ENCODE measurements around the gene KLHL29. TPM values are rescaled to one million over a fixed set of nuclear protein-coding genes. Genes with fewer than 3 reads are reported as not detected.

The KLHL29 gene
- total RNA-seq, 1 experiment from 2014 or later: 7.7 TPM

DNA sequence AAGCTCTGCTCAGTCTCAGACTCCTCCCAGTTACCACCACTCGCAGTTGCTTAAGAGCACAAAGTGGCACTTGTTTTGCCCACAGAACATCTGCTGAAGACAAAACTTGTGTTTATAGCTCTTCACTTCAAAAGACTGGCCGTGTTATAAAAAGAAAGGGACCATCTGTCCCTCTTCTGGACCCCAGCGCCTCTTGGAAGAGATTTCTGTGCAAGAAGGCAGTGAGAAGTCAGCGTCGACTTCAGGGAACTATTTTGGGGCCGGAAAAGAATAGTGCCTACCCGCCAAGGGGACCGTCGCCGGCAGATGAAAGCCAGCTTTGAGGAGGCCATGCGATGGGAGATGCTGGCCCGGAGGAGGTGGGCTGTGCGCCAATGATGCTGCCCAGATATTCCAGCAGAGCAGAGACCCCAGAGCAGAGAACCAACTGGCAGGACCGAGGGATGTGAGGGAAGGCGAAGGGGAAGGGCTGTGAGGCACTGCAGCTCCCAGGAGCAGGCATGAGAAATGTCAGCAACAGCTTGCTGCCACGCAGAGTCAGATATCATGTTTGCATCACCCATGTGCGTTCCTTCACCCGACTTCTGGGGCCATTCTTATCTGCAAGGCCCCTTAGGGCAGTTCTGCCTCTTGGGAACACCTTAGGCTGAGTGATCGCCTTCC lies 271.1 kb downstream of the KLHL29 start:
- DNase-seq (ENCODE audit: low read depth, low spot score) (no peak), ATAC-seq (no peak)
- CTCF ChIA-PET: interaction anchor here (0.6 kb wide), 1 partner anchor 107 kb away, joined by 3 read pairs; no protein-coding TSS in a partner anchor
- no peaks in the 10 kb centered on the region for H3K27me3 ChIP-seq (ENCODE audit: control insufficient read depth, insufficient read depth, low read length)
- POLR2A ChIA-PET: no interaction called here
- H3K36me3 ChIP-seq (ENCODE audit: control insufficient read depth, insufficient read depth, low read length): no peaks in the 10 kb centered on the region
- in situ Hi-C loops (cut with HindIII; ENCODE audit: low pct_unique_long_range_greater_than_20kb, low sequenced_read_pairs) (no loop called here), intact Hi-C loops (cut with micrococcal nuclease; ENCODE audit: unreplicated experiment) (no loop called here)
- no peaks in the 10 kb centered on the region for H3K9me3 ChIP-seq (ENCODE audit: control insufficient read depth, insufficient read depth, low read depth, low read length)
- no peaks in the 10 kb centered on the region for H3K4me1 ChIP-seq (ENCODE audit: control insufficient read depth, insufficient read depth, low read length)
- no peak overlapping the region for H3K27ac ChIP-seq (ENCODE audit: low read length)
- BruUV-seq (replicated peaks): no TSS peak
- no peak overlapping the region for H3K4me3 ChIP-seq (ENCODE audit: low read depth in 2 of 2, low read length in 2 of 2)
- TF ChIP-seq SIN3A (IDR thresholded peaks at IDR 0.05; ENCODE audit: borderline replicate concordance, insufficient read depth, low read depth, low read length): no peak
- TF ChIP-seq, protein P1, sequence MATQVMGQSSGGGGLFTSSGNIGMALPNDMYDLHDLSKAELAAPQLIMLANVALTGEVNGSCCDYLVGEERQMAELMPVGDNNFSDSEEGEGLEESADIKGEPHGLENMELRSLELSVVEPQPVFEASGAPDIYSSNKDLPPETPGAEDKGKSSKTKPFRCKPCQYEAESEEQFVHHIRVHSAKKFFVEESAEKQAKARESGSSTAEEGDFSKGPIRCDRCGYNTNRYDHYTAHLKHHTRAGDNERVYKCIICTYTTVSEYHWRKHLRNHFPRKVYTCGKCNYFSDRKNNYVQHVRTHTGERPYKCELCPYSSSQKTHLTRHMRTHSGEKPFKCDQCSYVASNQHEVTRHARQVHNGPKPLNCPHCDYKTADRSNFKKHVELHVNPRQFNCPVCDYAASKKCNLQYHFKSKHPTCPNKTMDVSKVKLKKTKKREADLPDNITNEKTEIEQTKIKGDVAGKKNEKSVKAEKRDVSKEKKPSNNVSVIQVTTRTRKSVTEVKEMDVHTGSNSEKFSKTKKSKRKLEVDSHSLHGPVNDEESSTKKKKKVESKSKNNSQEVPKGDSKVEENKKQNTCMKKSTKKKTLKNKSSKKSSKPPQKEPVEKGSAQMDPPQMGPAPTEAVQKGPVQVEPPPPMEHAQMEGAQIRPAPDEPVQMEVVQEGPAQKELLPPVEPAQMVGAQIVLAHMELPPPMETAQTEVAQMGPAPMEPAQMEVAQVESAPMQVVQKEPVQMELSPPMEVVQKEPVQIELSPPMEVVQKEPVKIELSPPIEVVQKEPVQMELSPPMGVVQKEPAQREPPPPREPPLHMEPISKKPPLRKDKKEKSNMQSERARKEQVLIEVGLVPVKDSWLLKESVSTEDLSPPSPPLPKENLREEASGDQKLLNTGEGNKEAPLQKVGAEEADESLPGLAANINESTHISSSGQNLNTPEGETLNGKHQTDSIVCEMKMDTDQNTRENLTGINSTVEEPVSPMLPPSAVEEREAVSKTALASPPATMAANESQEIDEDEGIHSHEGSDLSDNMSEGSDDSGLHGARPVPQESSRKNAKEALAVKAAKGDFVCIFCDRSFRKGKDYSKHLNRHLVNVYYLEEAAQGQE (IDR thresholded peaks at IDR 0.05; ENCODE audit: insufficient read depth in 1 of 2, low read depth in 2 of 2, low read length in 1 of 2): no peak
- no peak for TF ChIP-seq TCF7L2 (IDR thresholded peaks at IDR 0.05; ENCODE audit: low read depth, low read length)
- TF ChIP-seq, protein P2, sequence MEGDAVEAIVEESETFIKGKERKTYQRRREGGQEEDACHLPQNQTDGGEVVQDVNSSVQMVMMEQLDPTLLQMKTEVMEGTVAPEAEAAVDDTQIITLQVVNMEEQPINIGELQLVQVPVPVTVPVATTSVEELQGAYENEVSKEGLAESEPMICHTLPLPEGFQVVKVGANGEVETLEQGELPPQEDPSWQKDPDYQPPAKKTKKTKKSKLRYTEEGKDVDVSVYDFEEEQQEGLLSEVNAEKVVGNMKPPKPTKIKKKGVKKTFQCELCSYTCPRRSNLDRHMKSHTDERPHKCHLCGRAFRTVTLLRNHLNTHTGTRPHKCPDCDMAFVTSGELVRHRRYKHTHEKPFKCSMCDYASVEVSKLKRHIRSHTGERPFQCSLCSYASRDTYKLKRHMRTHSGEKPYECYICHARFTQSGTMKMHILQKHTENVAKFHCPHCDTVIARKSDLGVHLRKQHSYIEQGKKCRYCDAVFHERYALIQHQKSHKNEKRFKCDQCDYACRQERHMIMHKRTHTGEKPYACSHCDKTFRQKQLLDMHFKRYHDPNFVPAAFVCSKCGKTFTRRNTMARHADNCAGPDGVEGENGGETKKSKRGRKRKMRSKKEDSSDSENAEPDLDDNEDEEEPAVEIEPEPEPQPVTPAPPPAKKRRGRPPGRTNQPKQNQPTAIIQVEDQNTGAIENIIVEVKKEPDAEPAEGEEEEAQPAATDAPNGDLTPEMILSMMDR (IDR thresholded peaks at IDR 0.05): no peak
- no peak for TF ChIP-seq POLR2AphosphoS5 (IDR thresholded peaks at IDR 0.05; ENCODE audit: low read depth, low read length)

DNA sequence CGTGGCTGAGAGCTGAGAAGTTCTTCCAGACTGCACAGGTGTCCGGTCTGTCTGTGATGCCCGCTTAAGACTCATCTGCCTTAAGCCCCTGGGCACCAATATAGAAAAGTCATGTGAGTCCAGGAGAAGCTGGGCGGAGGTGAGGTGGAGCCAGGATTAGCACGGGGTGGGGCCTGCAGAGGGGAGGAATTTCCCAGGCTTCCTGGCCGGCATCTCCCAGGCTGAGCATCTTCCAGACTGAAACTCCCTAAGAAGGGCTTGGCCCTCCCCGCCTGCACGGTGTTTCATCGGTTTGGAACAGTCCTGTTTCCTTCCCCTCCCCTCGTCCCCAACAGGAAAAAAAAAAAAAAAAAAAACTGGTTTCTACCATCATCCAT lies 271.6 kb downstream of the KLHL29 start:
- POLR2A ChIA-PET: no interaction called here
- H3K4me1 ChIP-seq (ENCODE audit: control insufficient read depth, insufficient read depth, low read length): no peaks in the 10 kb centered on the region
- ATAC-seq: no peak
- no peak for TF ChIP-seq POLR2AphosphoS5 (IDR thresholded peaks at IDR 0.05; ENCODE audit: low read depth, low read length)
- TF ChIP-seq, protein P2 (IDR thresholded peaks at IDR 0.05): no peak
- TF ChIP-seq TCF7L2 (IDR thresholded peaks at IDR 0.05; ENCODE audit: low read depth, low read length): no peak
- TF ChIP-seq, protein P1 (IDR thresholded peaks at IDR 0.05; ENCODE audit: insufficient read depth in 1 of 2, low read depth in 2 of 2, low read length in 1 of 2): no peak
- TF ChIP-seq SIN3A (IDR thresholded peaks at IDR 0.05; ENCODE audit: borderline replicate concordance, insufficient read depth, low read depth, low read length): no peak
- CTCF ChIA-PET: interaction anchor here (0.6 kb wide), 1 partner anchor 107 kb away, joined by 3 read pairs; no protein-coding TSS in a partner anchor
- in situ Hi-C loops (cut with HindIII; ENCODE audit: low pct_unique_long_range_greater_than_20kb, low sequenced_read_pairs) (no loop called here), intact Hi-C loops (cut with micrococcal nuclease; ENCODE audit: unreplicated experiment) (no loop called here)
- no TSS peak for BruUV-seq (replicated peaks)
- H3K27ac ChIP-seq (ENCODE audit: low read length): no peak overlapping the region
- no peaks in the 10 kb centered on the region for H3K36me3 ChIP-seq (ENCODE audit: control insufficient read depth, insufficient read depth, low read length)
- DNase-seq (ENCODE audit: low read depth, low spot score): no peak
- no peaks in the 10 kb centered on the region for H3K27me3 ChIP-seq (ENCODE audit: control insufficient read depth, insufficient read depth, low read length)
- no peak overlapping the region for H3K4me3 ChIP-seq (ENCODE audit: low read depth in 2 of 2, low read length in 2 of 2)
- no peaks in the 10 kb centered on the region for H3K9me3 ChIP-seq (ENCODE audit: control insufficient read depth, insufficient read depth, low read depth, low read length)

Data from Panc1 (cell line).